ENCODE measurements around the gene NTSR1. TPM values are rescaled to one million over a fixed set of nuclear protein-coding genes. Genes with fewer than 3 reads are reported as not detected.
"Not testable (repeated sequence)": the region's sequence is repeated elsewhere in the genome, so short reads cannot be mapped to it uniquely, and the experiment has no call there.

Gene NTSR1
- total RNA-seq, 4 donors from 2014 or later, result 0.04 to 0.13 TPM; not detected in 2

DNA sequence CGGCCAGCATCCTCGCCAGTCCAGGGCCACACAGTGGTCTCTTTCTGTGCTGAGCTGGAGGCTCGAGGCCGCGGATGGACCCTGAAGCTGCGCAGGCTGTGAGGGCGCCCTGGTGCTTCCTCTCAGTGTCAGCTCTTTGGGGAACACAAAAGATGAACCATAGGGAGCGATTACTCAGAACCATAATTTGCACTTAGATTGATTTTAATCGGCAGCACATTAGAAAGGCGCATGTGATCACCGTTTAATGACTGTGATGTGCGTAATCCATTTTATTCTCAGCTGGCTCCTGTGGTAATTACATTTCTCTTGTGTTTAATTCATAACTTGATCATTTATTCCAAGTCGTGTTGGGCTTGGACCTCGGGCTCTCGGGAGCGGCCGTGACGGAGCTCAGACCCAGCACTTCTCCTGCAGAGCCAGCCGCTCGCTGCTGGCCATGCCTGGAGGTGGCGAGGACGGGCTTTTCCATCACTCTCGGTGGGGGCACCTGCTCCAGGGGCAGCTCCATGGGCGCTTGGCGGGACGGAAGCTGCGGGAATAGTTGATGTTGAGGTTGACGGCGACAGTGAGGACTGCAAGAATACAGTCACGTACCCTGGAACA lies 25.6 kb upstream of the NTSR1 start:
- in situ Hi-C loops (cut with MboI; ENCODE audit: low sequenced_read_pairs in 4 of 4) (no loop called here), intact Hi-C loops (cut with DNase I; ENCODE audit: low total_unique reads) (no loop called here)
- no peaks in the 10 kb centered on the region for H3K9me3 ChIP-seq
- peaks cover 8 to 40% (median 31%) of the 10 kb centered on the region in 3 donors for H3K27me3 ChIP-seq
- no peak for DNase-seq
- H3K36me3 ChIP-seq, result no peaks in the 10 kb centered on the region
- no peaks in the 10 kb centered on the region for H3K4me1 ChIP-seq
- no peak overlapping the region for H3K4me3 ChIP-seq
- TF ChIP-seq POLR2A (IDR thresholded peaks at IDR 0.05), result no peak
- TF ChIP-seq, protein P1, sequence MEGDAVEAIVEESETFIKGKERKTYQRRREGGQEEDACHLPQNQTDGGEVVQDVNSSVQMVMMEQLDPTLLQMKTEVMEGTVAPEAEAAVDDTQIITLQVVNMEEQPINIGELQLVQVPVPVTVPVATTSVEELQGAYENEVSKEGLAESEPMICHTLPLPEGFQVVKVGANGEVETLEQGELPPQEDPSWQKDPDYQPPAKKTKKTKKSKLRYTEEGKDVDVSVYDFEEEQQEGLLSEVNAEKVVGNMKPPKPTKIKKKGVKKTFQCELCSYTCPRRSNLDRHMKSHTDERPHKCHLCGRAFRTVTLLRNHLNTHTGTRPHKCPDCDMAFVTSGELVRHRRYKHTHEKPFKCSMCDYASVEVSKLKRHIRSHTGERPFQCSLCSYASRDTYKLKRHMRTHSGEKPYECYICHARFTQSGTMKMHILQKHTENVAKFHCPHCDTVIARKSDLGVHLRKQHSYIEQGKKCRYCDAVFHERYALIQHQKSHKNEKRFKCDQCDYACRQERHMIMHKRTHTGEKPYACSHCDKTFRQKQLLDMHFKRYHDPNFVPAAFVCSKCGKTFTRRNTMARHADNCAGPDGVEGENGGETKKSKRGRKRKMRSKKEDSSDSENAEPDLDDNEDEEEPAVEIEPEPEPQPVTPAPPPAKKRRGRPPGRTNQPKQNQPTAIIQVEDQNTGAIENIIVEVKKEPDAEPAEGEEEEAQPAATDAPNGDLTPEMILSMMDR (IDR thresholded peaks at IDR 0.05 in 4 of 5, conservative IDR thresholded peaks at IDR 0.05 in 1 of 5), result no peak
- H3K27ac ChIP-seq, result no peak overlapping the region
- no peak for ATAC-seq

DNA sequence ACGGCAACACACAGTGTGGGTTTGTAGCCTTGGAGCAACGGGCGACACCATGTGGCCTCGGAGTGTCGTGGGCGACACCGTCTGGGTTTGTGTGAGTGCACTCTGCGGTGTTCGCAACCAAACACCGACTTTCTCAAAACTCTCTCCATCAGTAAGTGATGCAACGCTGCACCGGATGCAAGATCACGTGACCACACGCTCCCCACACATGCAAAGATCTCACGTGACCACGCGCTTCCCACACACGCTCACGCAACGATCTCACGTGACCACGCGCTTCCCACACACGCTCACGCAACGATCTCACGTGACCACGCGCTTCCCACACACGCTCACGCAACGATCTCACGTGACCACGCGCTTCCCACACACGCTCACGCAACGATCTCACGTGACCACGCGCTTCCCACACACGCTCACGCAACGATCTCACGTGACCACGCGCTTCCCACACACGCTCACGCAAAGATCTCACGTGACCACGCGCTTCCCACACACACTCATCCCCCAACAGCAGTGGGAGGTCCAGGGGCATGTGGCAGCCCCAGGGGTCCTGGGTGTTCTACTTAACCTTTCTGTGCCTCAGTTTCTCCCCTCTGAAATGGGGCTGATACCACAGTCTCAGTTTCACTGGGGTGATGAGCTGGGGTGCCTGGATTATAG lies 24.8 kb upstream of the NTSR1 start:
- H3K27me3 ChIP-seq, result peaks cover 8 to 40% (median 31%) of the 10 kb centered on the region in 3 donors
- H3K4me1 ChIP-seq; ATAC-seq; H3K4me3 ChIP-seq; H3K27ac ChIP-seq; H3K36me3 ChIP-seq; intact Hi-C loops (cut with DNase I; ENCODE audit: low total_unique reads); in situ Hi-C loops (cut with MboI; ENCODE audit: low sequenced_read_pairs in 4 of 4); H3K9me3 ChIP-seq; DNase-seq: not testable (repeated sequence)

DNA sequence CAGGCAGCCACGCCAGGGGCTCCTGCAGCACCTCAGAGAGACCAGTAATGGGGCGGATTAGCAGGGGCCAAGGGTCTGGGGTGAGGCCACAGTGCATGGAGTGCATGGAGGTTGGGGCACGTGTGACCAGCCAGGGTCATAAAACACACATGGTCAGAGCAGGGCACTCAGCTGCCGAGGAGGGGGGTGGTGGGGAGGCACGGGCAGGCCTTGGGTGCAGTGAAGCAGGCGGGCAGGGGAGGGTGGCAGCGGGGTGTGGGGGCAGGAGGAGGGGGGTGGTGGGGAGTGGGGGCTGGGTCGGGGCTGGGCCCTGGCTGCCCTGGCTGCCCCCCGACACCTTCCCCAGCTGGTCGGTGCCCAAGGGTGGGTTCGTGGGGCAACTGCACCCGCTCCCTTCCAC lies 23.7 kb upstream of the NTSR1 start:
- no peak for DNase-seq
- Histone ChIP-seq H3K36me3 (no peaks in the 10 kb centered on the region), H3K9me3 (no peaks in the 10 kb centered on the region), H3K27ac (no peak overlapping the region), H3K27me3 (peaks cover 8 to 34% (median 28%) of the 10 kb centered on the region in 3 donors), H3K4me3 (no peak overlapping the region), H3K4me1 (no peaks in the 10 kb centered on the region)
- no peak for ATAC-seq
- intact Hi-C loops (cut with DNase I; ENCODE audit: low total_unique reads), result no loop called here
- no peak for TF ChIP-seq POLR2A (IDR thresholded peaks at IDR 0.05)
- in situ Hi-C loops (cut with MboI; ENCODE audit: low sequenced_read_pairs in 4 of 4), result no loop called here

DNA sequence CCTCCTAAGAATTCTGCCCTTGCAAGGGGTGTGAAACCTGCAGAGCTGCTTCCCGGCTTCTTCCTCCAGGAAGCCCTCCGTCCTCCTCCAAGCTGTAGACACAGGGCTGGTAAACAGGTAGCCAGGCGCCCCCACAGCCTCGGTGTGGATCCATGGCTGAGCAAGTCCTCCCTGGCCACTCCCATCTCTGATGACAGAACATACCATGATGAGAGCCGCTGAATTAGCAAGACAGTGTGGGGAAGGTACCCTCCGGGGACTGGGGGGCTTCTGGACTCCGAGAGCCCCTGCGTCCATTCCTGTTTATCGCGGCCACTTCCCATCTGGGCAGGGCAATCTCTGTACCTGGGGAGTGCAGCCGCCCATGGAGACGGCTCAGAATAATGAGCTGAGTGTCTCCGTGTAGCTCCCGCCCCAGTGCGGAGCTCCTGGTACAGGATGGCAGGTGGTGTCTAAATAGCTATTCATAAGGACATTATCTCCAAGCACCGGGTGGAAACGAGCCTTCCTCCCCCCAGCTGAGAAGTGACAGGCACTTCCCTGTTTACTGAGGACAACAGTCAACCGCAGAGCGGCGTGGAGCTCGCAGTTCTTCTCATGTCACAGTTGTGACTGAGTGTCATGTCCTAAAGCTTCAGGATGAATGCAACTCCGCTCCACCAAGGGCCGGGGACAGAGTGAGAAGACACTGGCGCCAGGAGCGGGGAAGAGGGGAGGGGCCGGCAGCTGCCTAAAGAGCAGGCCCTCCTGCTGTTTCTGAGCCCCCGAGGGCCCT lies 22.7 kb upstream of the NTSR1 start:
- TF ChIP-seq, protein P1 (IDR thresholded peaks at IDR 0.05 in 4 of 5, conservative IDR thresholded peaks at IDR 0.05 in 1 of 5), result no peak
- no peak for TF ChIP-seq POLR2A (IDR thresholded peaks at IDR 0.05)
- Histone ChIP-seq H3K36me3 (no peaks in the 10 kb centered on the region), H3K9me3 (no peaks in the 10 kb centered on the region), H3K27me3 (peaks cover 8 to 30% (median 18%) of the 10 kb centered on the region in 3 donors), H3K4me3 (no peak overlapping the region), H3K27ac (no peak overlapping the region), H3K4me1 (no peaks in the 10 kb centered on the region)
- DNase-seq (no peak), ATAC-seq (no peak)
- in situ Hi-C loops (cut with MboI; ENCODE audit: low sequenced_read_pairs in 4 of 4), result no loop called here
- intact Hi-C loops (cut with DNase I; ENCODE audit: low total_unique reads), result no loop called here

DNA sequence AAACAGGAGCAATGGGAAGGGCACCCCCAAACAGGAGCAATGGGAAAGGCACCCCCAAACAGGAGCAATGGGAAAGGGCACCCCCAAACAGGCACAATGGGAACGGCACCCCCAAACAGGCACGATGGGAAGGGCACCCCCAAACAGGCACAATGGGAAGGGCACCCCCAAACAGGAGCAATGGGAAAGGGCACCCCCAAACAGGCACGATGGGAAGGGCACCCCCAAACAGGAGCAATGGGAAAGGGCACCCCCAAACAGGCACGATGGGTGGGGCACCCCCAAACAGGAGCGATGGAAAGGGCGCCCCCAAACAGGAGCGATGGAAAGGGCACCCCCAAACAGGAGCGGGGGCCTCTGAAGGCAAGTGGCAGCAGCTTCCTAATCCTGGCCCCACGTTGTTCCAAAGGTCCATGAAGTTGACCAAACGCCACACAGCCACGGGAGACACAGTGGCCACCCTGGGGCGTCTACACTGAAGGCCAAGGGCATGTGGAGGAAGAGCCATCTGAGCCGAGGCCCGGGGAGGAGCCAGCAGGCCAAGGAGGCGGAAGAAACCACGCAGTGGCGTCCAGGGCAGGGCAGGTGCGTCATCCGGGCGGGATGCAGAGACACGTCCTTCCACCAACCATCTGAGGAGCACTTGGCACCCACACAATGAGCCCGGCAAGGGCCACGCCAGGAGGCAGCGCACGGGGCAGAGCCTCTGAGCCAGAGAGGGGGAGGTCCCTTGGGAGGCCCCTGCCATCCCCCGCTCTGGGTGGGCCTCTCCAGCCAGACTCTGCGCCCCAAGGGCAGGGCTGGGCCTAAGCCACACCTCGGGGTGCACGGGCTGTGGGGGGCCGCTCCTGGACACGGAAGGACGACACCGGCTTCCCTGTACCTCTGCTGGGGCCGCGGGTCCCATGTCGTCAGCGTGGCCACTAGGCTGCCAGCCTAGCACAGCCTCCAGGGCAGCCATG lies 21.5 kb upstream of the NTSR1 start:
- in situ Hi-C loops (cut with MboI; ENCODE audit: low sequenced_read_pairs in 4 of 4), result no loop called here
- Histone ChIP-seq H3K27ac (no peak overlapping the region), H3K36me3 (no peaks in the 10 kb centered on the region), H3K9me3 (no peaks in the 10 kb centered on the region), H3K4me1 (no peaks in the 10 kb centered on the region), H3K4me3 (no peak overlapping the region), H3K27me3 (peaks cover 12 to 30% (median 12%) of the 10 kb centered on the region in 3 donors)
- intact Hi-C loops (cut with DNase I; ENCODE audit: low total_unique reads), result no loop called here
- TF ChIP-seq, protein P1 (IDR thresholded peaks at IDR 0.05 in 4 of 5, conservative IDR thresholded peaks at IDR 0.05 in 1 of 5), result no peak
- no peak for TF ChIP-seq POLR2A (IDR thresholded peaks at IDR 0.05)
- DNase-seq (no peak), ATAC-seq (no peak)
